Activated gamma-delta T cell treated with anti-CD3 and anti-CD28 coated beads, Interleukin-2, amount 50 U/mL, for 16 hours (primary cell): ENCODE measurements around the gene DIDO1.
"Not testable (repeated sequence)": the region's sequence is repeated elsewhere in the genome, so short reads cannot be mapped to it uniquely, and the experiment has no call there.

Experiments
- DNase-seq: peaks from one replicate; pipeline ENCODE4 v3.0.0-alpha.2; 2020; ENCODE audit warnings: low read depth

Gene DIDO1

GRCh38 chr20:62879275-62880146 lies 46.8 kb downstream of the DIDO1 start:
- DNase-seq = no peak

DNA sequence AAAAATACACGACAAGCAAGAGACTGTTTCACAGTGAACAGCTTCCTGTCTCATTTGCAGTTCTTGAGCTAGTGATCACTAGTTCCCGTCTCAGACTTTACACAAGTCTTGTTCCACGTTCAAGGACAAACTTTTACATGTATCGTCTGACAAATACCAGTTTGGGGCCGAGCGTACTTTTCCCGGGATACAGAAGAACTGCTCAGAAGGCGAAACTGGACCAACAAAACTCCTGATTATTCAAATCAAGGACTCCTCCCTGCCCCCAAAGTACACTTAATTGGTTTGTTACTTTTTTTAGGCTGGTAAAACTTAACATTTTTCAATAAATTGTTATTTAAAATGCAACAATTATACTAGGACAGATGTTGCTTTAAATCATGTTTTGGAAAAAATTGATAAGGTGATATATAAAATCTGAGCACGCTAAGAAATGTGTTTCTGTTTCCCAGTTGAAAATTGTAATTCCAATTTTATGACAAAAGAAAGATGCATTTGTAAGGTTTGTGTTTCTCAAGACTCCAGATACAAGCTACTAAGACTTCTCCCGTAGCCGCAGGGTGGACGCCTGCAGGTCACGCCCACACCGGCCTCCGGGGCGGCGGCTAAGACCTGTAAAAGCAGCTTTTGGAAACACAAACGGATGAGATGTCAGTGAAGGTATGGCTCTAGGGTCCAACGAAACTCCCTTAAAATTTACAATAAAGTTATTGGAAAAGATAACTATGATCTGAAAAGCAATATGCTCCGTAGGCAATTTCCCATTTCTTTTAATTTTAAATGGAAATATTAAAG lies 47.9 kb downstream of the DIDO1 start:
- no peak for DNase-seq

DNA sequence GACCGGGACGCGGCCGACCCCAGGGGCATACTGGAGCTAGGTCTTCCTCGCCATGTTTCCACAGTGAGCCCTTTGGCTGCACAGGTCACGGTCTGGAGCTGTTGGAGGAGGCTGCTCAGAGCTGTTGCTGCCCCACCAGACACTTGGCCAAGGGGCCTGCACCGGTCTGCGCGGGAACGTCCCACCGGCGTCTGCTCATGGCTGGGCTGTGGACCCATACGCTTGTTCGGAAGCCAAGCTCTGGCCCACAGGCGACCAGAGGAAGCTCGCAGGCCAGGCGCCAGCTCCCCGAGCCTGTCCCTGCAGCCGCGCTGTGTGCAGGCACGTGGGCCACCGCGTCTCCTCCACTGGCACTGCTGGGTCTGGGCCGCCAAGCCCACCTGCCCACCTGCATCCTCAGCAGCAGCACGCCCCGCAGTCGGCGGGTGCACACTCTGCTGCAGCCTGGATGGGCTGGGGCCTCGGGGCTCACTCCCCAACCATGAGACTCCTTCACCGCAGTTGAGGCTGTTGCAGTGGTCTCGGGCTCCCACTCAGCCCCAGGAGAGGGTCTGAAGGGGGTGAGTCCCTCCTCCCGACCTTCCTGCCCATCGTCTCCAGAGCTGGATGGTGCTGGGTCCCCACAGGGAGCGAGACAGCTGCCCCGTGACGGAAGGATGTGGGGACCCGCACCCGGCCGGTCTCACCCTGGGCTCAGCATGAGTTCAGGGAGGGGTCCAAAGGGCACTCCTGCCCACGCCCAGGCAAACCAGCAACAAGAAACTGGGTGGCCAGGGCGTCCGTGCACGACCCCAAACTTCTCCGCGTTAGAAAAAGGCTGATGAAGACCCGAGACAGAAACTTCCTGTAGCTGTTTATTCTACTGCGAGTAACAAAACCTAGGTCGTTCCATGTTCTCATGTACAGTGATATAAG lies 49.1 kb downstream of the DIDO1 start:
- DNase-seq = no peak

GRCh38 chr20:62876501-62876901 lies 49.8 kb downstream of the DIDO1 start:
- no peak for DNase-seq

DNA sequence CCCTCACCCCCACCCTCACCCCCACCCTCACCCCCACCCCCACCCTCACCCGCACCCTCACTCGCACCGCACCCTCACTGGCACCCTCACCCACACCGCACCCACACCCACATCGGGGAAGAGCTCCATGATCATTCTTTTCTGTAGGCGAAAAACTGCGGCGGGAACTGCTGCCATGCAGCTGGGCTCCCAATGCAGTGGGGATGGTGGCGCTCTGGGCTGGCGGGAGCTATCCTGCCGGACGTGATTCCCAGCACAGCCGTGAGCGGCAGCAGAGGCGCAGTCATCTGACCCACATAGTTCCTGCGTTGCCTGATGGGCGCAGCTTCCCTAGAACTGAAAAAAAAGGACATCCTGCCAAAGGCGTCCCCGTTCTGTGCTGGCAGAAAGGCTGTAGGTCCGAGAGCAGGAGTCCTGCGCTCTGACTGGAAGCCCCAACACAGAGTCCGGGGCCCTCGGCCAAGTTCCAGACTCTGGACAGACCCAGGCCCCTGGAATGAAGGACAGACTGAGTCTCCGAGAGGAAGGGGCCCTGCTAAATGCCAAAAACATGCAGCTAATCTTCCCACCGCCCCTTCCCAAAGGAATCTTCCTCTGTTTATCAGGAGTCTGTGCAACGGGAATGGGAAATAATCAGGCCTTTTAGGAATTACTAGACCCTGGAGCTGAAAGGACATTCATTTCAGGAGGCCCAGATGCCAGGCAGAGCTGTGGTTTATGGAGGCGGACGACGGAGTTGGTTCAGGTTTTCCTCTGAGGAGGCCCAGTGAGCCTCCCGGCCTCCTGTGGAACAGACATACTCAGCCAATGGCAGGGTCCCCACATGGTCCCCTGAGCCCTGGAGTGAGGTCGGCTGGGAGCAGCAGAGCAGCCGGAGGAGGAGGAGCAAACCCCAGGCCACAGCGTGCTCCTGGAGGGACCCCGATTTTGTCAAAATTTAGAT lies 50.6 kb downstream of the DIDO1 start:
- DNase-seq = no peak

DNA sequence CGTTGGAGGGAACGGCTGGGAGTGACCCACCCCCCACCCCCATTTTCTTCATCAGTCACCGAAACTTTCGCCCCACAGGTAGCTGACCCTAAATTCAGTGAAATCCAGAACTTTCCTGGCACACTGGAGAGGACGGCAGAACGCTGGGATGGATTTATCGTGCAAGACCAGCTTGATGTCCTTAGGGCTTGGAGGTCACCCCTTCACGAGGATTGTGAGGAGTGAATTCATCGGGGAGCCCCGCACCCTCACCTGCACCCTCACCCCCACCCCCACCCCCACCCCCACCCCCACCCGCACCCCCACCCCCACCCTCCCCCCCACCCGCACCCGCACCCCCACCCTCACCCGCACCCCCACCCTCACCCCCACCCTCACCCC lies 51.4 kb downstream of the DIDO1 start:
- DNase-seq = no peak

DNA sequence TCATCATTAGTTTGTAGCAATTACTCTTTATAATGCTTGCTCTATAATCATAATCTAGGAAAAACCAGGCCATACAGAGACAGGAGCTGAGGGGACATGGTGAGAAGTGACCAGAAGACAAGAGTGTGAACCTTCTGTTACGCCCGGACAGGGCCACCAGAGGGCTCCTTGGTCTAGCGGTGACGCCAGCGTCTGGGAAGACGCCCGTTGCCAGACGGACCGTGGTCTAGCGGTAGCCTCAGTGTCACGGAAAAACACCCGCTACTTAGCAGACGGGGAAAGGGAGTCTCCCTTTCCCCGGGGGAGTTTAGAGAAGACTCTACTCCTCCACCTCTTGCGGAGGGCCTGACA lies 52.6 kb downstream of the DIDO1 start:
- DNase-seq = not testable (repeated sequence)

DNA sequence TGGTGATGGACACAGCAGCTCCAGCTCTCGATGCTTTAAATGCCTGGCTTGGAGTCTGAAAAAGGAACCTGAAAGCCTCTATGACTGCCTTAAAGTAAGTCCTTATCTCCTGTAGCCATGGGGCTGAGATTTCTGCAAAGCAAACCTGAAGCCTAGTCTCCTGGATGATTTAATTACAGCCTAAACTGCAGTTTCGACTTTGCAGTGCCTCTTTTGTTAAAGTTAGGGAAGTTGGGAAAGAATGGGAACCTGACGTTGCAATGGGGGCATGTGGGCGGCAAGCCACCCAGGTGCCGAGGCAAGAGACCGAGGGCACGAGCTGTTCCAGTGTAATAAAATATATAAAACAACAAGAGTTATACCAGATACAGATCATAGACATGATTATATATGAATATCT lies 53.0 kb downstream of the DIDO1 start:
- no peak for DNase-seq

DNA sequence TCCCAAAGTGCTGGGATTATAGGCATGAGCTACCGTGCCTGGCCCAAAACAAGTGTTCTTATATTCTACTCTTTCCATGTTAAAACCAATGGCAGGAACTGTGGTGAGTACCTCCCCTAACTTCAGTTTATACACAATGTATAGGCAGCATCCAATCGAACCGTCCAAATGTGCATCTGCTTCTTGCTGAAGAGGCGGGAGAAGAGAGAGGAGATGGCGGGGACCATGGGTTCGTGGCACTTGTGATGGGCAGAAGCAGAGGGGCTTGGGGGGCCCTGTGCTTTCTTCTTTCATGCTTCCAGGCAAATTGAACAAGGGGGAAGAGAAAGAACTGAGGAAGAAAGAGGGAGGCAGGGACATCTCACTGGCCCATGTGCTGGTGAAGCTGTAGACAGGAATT lies 53.4 kb downstream of the DIDO1 start:
- no peak for DNase-seq

DNA sequence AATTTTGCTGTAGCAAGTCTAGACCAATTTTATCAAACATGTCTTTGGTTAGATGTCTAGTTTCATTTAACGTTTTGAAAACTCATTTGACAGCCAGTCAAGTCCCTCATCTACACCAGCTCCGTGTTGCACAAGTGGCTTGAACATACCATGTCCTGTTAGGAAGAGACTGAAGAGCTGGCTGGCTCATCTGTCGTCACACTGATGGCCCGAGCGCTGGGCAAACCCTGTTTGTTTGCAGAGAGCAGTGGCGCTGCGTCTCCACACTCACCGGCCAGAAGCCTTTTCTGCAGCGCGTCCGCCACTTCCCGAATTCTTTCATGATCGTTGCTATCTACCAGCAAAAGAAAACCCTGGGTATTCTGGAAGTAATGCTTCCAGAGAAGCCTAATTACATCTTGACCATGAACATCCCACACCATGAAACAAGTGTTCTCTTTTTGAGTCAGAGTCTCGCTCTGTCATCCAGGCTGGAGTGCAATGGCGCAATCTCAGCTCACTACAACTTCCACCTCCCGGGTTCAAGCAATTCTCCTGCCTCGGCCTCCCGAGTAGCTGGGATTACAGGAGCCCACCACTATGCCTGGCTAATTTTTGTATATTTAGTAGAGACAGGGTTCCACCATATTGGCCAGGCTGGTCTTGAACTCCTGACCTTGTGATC lies 54.0 kb downstream of the DIDO1 start:
- DNase-seq = no peak

- DNase-seq = no peak
Measured at GRCh38 chr20:62864207-62864606, 62.1 kb downstream of the DIDO1 start.

- peak; percentile 90 for DNase-seq
Measured at GRCh38 chr20:62861726-62862336, 64.5 kb downstream of the DIDO1 start, which contains the start of gene TCFL5. Gene TCFL5 (minus strand): TSS chr20:62861822. CDS start chr20:62861670, 152 bp downstream.

DNA sequence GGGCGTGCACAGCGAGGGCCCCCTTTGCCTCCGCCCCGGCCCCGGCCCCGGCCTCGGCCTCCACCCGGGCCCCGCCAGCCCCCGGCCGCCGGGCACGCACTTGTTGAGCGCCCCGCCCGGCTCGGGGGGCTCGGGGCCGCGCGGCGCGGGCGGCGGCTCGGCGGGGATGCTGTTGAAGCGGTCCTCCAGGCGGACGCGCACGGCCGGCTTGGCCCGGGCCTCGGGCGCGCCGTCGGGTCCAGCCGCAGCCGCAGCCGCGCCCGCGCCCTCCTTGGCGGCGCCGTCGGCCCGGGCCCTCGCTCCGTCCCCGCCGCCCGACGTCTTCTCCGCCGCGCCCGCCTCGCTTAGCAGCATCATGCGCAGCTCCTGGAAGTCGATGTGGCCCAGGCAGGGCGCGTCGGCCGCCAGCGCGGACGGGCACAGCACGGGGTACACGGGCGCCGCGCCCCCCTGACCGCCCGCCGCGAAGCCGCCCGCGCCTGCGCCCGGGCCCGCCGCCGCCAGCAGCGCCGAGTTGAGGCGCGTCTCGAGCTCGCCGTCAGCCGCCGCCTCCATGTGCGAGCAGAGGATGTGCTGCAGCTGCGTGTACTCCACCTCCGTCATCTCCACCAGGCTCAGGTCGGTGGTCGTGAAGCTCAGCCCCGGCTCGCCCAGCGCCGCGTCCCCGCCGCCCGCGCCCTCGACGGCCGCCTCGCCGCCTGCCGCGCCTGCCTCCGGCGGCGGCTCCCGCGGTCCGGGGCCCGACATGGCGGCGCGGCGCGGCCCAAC lies 65.2 kb downstream of the DIDO1 start:
- no peak for DNase-seq

GRCh38 chr20:62860391-62860923 lies 65.8 kb downstream of the DIDO1 start:
- no peak for DNase-seq

DNA sequence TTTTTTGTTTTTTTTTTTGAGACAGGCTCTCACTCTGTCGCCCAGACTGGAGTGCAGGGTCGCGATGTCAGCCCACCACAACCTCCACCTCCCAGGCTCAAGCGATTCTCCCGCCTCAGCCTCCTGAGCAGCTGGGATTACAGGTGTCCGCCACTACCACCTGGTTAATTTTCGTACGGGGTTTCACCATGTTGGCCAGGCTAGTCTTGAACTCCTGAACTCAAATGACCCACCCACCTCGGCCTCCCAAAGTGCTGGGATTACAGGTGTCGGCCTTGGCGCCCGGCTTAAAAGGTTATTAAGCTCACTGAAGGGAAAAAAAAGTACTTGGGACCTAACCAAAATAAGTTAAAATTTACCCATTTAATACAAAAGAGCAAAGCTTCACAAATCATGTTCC lies 66.6 kb downstream of the DIDO1 start:
- no peak for DNase-seq

DNA sequence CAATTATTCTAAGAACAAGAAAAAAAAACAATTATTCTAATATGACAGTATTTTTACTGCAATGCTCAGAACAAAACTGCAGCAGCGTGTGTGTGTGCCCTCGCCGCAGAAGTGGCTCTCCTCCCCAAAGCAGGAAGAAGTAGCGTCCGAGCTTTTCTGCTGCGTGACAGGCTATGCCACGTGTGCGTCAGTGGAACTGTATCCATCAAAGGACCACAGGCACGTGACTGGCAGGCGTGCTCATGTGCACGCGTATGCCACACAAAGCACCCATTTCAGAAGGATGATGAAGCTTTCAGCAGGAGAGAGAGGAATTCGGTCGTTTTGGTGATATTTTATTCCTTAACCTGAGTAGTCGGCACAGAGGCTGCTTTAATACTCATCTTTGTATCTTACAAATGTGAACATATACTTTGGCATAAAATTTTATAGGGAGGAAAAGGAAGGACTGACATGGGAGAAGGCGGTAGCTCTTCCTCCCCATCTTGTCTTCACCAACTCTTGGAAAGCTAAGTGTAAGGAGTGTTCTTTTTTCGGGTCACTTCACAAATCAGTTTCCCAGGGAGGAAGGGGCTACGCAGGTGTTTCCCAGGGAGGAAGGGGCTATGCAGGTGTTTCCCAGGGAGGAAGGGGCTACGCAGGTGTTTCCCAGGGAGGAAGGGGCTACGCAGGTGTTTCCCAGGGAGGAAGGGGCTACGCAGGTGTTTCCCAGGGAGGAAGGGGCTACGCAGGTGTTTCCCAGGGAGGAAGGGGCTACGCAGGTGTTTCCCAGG lies 68.1 kb downstream of the DIDO1 start:
- DNase-seq = no peak

DNA sequence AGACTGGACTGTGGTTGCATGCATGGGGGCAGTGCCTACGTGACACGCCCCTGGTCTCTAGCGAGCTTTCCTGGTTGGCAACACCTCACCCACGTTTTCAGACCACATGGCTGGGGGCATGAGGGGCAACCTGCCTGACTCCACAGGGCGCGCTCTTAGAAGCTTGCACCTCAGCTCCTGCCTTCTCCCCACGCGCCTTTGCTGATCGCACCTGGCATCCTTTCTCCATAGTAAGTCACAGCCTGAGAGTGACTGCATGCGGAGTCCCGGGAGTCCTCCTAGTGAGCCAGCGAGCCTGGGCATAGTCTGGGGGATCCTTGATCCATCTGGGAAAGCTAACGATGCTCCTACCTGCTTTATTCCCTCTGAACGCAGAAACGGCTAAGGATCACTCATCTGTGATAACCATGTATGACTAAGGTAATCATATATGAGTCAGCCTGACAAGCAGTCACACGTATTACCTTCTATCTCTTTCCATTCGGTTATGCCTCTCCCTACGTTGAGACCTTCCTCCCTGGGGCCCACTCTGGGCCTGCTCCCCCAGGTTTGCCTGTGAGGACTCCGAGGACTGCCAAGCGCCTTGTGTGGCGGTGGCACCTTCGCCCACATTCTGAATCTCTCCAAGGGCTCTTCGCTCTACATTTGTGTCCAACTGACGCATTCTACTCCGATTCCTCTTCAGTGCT lies 69.2 kb downstream of the DIDO1 start:
- no peak for DNase-seq

DNA sequence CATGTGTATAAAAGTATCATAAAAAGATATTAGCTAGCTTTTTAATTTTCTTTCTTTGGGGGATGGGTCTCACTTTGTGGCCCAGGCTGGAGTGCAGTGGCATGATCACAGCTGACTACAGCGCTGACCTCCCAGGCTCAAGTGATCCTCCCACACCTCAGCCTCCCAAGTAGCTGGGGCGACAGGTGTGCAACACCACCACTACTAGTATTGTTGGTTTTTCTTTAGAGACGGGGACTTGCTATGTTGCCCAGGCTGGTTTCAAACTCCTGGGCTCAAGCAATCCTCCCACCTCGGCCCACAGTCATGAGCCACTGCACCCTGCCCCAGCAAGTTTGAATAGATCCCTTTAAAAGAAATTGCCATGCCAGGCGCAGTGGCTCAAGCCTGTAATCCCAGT lies 71.2 kb downstream of the DIDO1 start:
- DNase-seq = no peak
